Smooth muscle cell (in vitro differentiated cells): ENCODE measurements around the gene TUBB8. TPM values are rescaled to one million over a fixed set of nuclear protein-coding genes. Genes with fewer than 3 reads are reported as not detected.

Source experiments
- DNase-seq: peaks from one replicate; lab custom pipeline; 2025; ENCODE audit not compliant: unreplicated experiment; lab: John Stamatoyannopoulos, UW
- H2AFZ ChIP-seq: fragments of 200-600 bp; sonication (generic); 2 replicates; pipeline ENCODE4 v1.6.0; 2016; ENCODE audit warnings: antibody characterized with exemption, low read depth, mild to moderate bottlenecking
- H3F3A ChIP-seq: fragments of 200-600 bp; sonication (generic); 2 replicates; pipeline ENCODE4 v1.6.0; 2017; ENCODE audit warnings: antibody characterized with exemption, low read depth
- H3K27ac ChIP-seq: fragments of 200-600 bp; sonication (generic); 2 replicates; pipeline ENCODE4 v1.5.1; 2016; ENCODE audit warnings: low read depth, mild to moderate bottlenecking
- H3K27me3 ChIP-seq: fragments of 200-600 bp; sonication (generic); 2 replicates; pipeline ENCODE4 v1.6.1; 2016; ENCODE audit warnings: low read depth, mild to moderate bottlenecking
- H3K36me3 ChIP-seq: fragments of 200-600 bp; sonication (generic); 2 replicates; pipeline ENCODE4 v1.5.1; 2016; ENCODE audit warnings: low read depth
- H3K4me1 ChIP-seq: fragments of 200-600 bp; sonication (generic); 2 replicates; pipeline ENCODE4 v1.5.1; 2016; ENCODE audit warnings: low read depth
- H3K4me2 ChIP-seq: fragments of 200-600 bp; sonication (generic); 2 replicates; pipeline ENCODE4 v1.6.0; 2016; ENCODE audit warnings: mild to moderate bottlenecking
- H3K4me3 ChIP-seq: fragments of 200-600 bp; sonication (generic); 2 replicates; pipeline ENCODE4 v1.5.1; 2016; ENCODE audit warnings: mild to moderate bottlenecking
- H3K79me2 ChIP-seq: fragments of 200-600 bp; sonication (generic); 2 replicates; pipeline ENCODE4 v1.6.0; 2016; ENCODE audit warnings: low read depth, mild to moderate bottlenecking
- H3K9ac ChIP-seq: fragments of 200-600 bp; sonication (generic); 2 replicates; pipeline ENCODE4 v1.6.0; 2016; ENCODE audit warnings: low read depth
- H3K9me3 ChIP-seq: fragments of 200-600 bp; sonication (generic); replicated peaks from 2 replicates; pipeline ENCODE4 v1.5.1; 2016; ENCODE audit warnings: low read depth
- H4K20me1 ChIP-seq: fragments of 200-600 bp; sonication (generic); 2 replicates; pipeline ENCODE4 v1.6.0; 2016; ENCODE audit warnings: low read depth
- CTCF ChIP-seq: fragments of 200-600 bp; sonication (generic); IDR thresholded peaks from 2 replicates; pipeline ENCODE4 v1.5.1; 2017; ENCODE audit warnings: borderline replicate concordance, mild to moderate bottlenecking, antibody characterized with exemption; ENCODE audit not compliant: insufficient read depth, poor library complexity, severe bottlenecking
- WGBS: methylation state at CpG from one replicate; pipeline ENCODE4 v1.1.7; 2016; ENCODE audit warnings: low lambda C conversion rate; 5-methylcytosine and 5-hydroxymethylcytosine counted together
- polyA plus RNA-seq: library from polyadenylated mRNA; unstranded; fragments of >200 nt; fragmentation: Nextera tagmentation; extraction: Ambion mirVana; gene quantifications from 2 replicates; pipeline ENCODE4 v1.2.1, GENCODE V29; 2016
- total RNA-seq: library from RNA; depleted of rRNA; stranded (reverse); fragments of >200 nt; gene quantifications from 2 replicates; pipeline ENCODE4 v1.2.3, GENCODE V29; 2014

Gene TUBB8
- total RNA-seq (0.54 and 3.3 TPM in 2 replicates), polyA plus RNA-seq (0.66 and 0.79 TPM in 2 replicates)

- WGBS: 80% methylated on average over 23 of the region's 34 CpGs
- Histone ChIP-seq H3K36me3 (no peaks in the 10 kb centered on the region), H3K4me3 (no peak within 1 kb of the TSS), H3K4me2 (no peak within 1 kb of the TSS), H3K9me3 (no peaks in the 10 kb centered on the region), H3K27ac (no peak within 1 kb of the TSS), H3F3A (no peaks in the 10 kb centered on the region), H2AFZ (no peak within 1 kb of the TSS), H3K4me1 (no peaks in the 10 kb centered on the region), H4K20me1 (no peaks in the 10 kb centered on the region), H3K9ac (no peak within 1 kb of the TSS), H3K27me3 (no peaks in the 10 kb centered on the region), H3K79me2 (no peaks in the 10 kb centered on the region)
- no peak for DNase-seq
- TF ChIP-seq CTCF: no peak
Measured at GRCh38 chr10:48996-49395, at the start of gene TUBB8. Gene TUBB8, minus strand, starts transcription at chr10:49296. Its CDS starts 58 bp downstream, at chr10:49238.

- no peaks in the 10 kb centered on the region for H3K79me2 ChIP-seq
- H3K9me3 ChIP-seq: no peaks in the 10 kb centered on the region
- H3K36me3 ChIP-seq: no peaks in the 10 kb centered on the region
- no peaks in the 10 kb centered on the region for H3K4me1 ChIP-seq
- H3K27me3 ChIP-seq: peaks cover under 1% of the 10 kb centered on the region
- no peaks in the 10 kb centered on the region for H4K20me1 ChIP-seq
- WGBS: 42% methylated on average over 1 of the region's 1 CpG
- H3F3A ChIP-seq: no peaks in the 10 kb centered on the region
- TF ChIP-seq CTCF: no peak
- H3K4me2 ChIP-seq: no peak overlapping the region
- H2AFZ ChIP-seq: no peak overlapping the region
- no peak overlapping the region for H3K9ac ChIP-seq
- H3K4me3 ChIP-seq: no peak overlapping the region
- no peak for DNase-seq
- no peak overlapping the region for H3K27ac ChIP-seq
Measured at GRCh38 chr10:96466-96865, 47.4 kb upstream of the TUBB8 start.

DNA sequence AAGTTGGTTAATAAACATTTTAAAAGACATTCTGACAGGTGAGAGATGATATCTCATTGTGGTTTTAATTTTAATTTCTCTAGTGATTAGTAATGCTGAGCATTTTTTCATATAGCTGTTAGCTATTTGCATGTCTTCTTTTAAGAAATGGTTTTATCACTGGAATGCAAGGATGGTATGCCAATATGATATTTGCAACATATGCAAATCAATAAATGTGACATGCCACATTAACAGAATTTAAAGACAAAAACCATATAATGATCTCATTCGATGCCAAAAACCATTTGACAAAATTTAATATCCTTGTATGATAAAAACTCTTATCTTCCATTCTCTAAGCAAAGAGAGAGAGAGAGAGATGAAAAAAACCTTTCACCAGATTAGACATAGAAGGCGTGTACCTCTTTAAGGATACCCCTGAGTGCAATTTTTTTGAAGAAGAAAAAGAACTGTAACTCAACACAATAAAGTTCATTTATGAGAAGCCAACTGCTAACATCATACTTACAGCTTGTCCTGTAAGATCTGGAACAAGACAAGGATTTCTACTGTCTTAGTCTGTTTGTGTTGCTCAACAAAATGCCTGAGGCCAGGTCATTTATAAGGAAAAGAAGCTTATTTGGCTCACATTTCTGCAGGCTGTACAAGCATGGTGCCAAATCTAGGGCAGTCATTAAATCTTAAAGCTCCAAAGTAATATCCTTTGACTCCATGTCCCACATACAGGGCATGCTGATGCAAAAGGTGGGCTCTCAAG, 46.4 kb upstream of the TUBB8 start:
- no peaks in the 10 kb centered on the region for H3K79me2 ChIP-seq
- TF ChIP-seq CTCF: no peak
- H3K9ac ChIP-seq: no peak overlapping the region
- H2AFZ ChIP-seq: no peak overlapping the region
- no peaks in the 10 kb centered on the region for H3K36me3 ChIP-seq
- H3K27me3 ChIP-seq: no peaks in the 10 kb centered on the region
- no peak for DNase-seq
- H4K20me1 ChIP-seq: no peaks in the 10 kb centered on the region
- H3K9me3 ChIP-seq: no peaks in the 10 kb centered on the region
- WGBS: 74% methylated on average over 2 of the region's 2 CpGs
- H3K4me1 ChIP-seq: no peaks in the 10 kb centered on the region
- H3K27ac ChIP-seq: no peak overlapping the region
- no peaks in the 10 kb centered on the region for H3F3A ChIP-seq
- H3K4me3 ChIP-seq: no peak overlapping the region
- H3K4me2 ChIP-seq: no peak overlapping the region

- TF ChIP-seq CTCF: no peak
- no peaks in the 10 kb centered on the region for H3K79me2 ChIP-seq
- no peak overlapping the region for H3K9ac ChIP-seq
- H3K27me3 ChIP-seq: no peaks in the 10 kb centered on the region
- WGBS: 75% methylated on average over 1 of the region's 1 CpG
- H3K27ac ChIP-seq: no peak overlapping the region
- H3K36me3 ChIP-seq: no peaks in the 10 kb centered on the region
- no peaks in the 10 kb centered on the region for H3K9me3 ChIP-seq
- no peak overlapping the region for H3K4me2 ChIP-seq
- H2AFZ ChIP-seq: no peak overlapping the region
- H3K4me1 ChIP-seq: no peaks in the 10 kb centered on the region
- H3K4me3 ChIP-seq: no peak overlapping the region
- no peaks in the 10 kb centered on the region for H3F3A ChIP-seq
- no peak for DNase-seq
- no peaks in the 10 kb centered on the region for H4K20me1 ChIP-seq
Measured at GRCh38 chr10:94613-95012, 45.5 kb upstream of the TUBB8 start.
